ENCODE data around the gene RAD50. TPM values are rescaled to one million over a fixed set of nuclear protein-coding genes. Genes with fewer than 3 reads are reported as not detected.
"Not testable (repeated sequence)": the region's sequence is repeated elsewhere in the genome, so short reads cannot be mapped to it uniquely, and the experiment has no call there.

The RAD50 gene
- total and polyA plus RNA-seq, 7 donors = 6.8 to 35.9 (median 28.5) TPM

DNA sequence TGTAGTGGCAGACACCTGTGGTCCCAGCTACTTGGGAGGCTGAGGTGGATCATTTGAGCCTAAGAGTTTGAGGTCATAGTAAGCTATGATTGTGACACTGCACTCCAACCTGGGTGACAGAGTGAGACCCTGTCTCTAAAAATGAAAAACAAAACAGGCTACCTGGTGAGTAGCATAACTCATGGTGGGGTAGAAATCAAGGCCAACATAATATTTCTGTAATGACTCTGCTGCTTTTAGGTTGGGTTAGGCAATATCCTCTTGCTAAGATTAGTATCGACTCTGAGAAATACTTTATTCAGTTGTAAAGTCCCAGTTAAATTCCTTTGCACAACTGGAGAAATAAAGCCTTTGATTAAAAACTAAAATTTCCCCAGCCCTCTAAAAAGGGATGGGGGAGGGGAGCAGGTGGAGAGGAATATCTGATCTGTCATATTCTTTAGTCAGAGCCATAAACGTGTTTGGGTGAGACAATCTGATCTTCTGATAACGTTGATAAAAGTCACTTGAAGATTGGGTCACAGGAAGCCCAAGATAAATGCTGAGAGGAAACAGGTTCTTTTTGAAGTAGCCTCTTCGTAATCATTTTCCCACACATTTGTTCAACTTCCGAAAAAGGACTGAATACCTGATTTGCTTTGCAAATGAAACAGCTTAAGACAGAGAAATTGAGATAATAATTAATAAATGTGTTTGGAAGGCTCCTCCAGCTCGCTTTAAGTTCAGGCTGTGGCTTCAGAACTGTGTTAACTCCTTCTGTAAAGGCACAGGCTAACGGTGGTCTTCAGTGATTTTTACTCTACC is 132.0 kb downstream of the RAD50 start:
- Histone ChIP-seq H3K9me3 (no peaks in the 10 kb centered on the region), H3K27me3 (ENCODE audit: insufficient read depth in 3 of 3, low read length in 2 of 3) (no peaks in the 10 kb centered on the region), H3K4me3 (no peak overlapping the region), H3K4me1 (no peaks in the 10 kb centered on the region), H3K36me3 (ENCODE audit: insufficient read depth in 1 of 2, low read depth in 1 of 2) (no peaks in the 10 kb centered on the region), H3K27ac (no peak overlapping the region)
- DNase-seq = no peak
- TF ChIP-seq, protein P1, sequence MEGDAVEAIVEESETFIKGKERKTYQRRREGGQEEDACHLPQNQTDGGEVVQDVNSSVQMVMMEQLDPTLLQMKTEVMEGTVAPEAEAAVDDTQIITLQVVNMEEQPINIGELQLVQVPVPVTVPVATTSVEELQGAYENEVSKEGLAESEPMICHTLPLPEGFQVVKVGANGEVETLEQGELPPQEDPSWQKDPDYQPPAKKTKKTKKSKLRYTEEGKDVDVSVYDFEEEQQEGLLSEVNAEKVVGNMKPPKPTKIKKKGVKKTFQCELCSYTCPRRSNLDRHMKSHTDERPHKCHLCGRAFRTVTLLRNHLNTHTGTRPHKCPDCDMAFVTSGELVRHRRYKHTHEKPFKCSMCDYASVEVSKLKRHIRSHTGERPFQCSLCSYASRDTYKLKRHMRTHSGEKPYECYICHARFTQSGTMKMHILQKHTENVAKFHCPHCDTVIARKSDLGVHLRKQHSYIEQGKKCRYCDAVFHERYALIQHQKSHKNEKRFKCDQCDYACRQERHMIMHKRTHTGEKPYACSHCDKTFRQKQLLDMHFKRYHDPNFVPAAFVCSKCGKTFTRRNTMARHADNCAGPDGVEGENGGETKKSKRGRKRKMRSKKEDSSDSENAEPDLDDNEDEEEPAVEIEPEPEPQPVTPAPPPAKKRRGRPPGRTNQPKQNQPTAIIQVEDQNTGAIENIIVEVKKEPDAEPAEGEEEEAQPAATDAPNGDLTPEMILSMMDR (IDR thresholded peaks at IDR 0.05) = no peak
- WGBS, 3 donors = 63 to 71% (median 71%) methylated on average over 7 of the region's 7 CpGs
- ATAC-seq = no peak
- intact Hi-C loops (cut with DNase I) = no loop called here

GRCh38 chr5:132689513-132689912 is 132.7 kb downstream of the RAD50 start:
- 56 to 74% (median 70%) methylated on average over 7 of the region's 7 CpGs for WGBS, 3 donors
- ATAC-seq = no peak

DNA sequence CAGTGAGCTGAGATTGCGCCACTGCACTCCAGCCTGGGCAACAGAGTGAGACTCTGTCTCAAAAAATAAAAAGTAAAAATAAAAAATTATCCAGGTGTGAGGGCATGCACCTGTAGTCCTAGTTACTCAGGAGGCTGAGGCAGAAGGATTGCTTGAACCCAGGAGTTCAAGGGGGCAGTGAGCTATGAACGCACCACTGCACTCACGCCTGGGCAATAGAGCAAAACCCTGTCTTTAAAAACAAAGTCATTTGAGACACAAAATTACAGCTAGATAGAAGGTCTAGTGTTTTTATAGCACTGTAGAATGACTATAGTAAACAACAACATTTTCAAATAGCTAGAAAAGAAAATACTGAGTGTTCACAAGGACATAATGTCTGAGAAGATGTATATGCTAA is 133.4 kb downstream of the RAD50 start:
- WGBS, 3 donors = 90 to 97% (median 93%) methylated on average over 3 of the region's 3 CpGs
- ATAC-seq = no peak

More at GRCh38 chr5:132689513-132689912, 132.7 kb downstream of the RAD50 start:
- TF ChIP-seq, protein P1 (IDR thresholded peaks at IDR 0.05) = no peak
- H3K36me3 ChIP-seq (ENCODE audit: insufficient read depth in 1 of 2, low read depth in 1 of 2) = no peaks in the 10 kb centered on the region
- no peak for DNase-seq
- H3K27ac ChIP-seq = no peak overlapping the region
- H3K4me3 ChIP-seq = no peak overlapping the region
- H3K4me1 ChIP-seq = no peaks in the 10 kb centered on the region
- no peaks in the 10 kb centered on the region for H3K9me3 ChIP-seq
- intact Hi-C loops (cut with DNase I) = no loop called here
- H3K27me3 ChIP-seq (ENCODE audit: insufficient read depth in 3 of 3, low read length in 2 of 3) = no peaks in the 10 kb centered on the region

GRCh38 chr5:132691755-132692631 is 135.2 kb downstream of the RAD50 start:
- H3K4me3 ChIP-seq; intact Hi-C loops (cut with DNase I); H3K4me1 ChIP-seq; H3K27ac ChIP-seq; H3K9me3 ChIP-seq; DNase-seq; ATAC-seq; H3K36me3 ChIP-seq (ENCODE audit: insufficient read depth in 1 of 2, low read depth in 1 of 2); H3K27me3 ChIP-seq (ENCODE audit: insufficient read depth in 3 of 3, low read length in 2 of 3): not testable (repeated sequence)
- WGBS, 3 donors = 76 to 97% (median 78%) methylated on average over 5 of the region's 5 CpGs

More for the DNA sequence above, 133.4 kb downstream of the RAD50 start:
- TF ChIP-seq, protein P1 (IDR thresholded peaks at IDR 0.05) = no peak
- Histone ChIP-seq H3K4me3 (no peak overlapping the region), H3K9me3 (no peaks in the 10 kb centered on the region), H3K4me1 (no peaks in the 10 kb centered on the region), H3K27me3 (ENCODE audit: insufficient read depth in 3 of 3, low read length in 2 of 3) (no peaks in the 10 kb centered on the region), H3K36me3 (ENCODE audit: insufficient read depth in 1 of 2, low read depth in 1 of 2) (no peaks in the 10 kb centered on the region), H3K27ac (no peak overlapping the region)
- no peak for DNase-seq
- intact Hi-C loops (cut with DNase I) = no loop called here

DNA sequence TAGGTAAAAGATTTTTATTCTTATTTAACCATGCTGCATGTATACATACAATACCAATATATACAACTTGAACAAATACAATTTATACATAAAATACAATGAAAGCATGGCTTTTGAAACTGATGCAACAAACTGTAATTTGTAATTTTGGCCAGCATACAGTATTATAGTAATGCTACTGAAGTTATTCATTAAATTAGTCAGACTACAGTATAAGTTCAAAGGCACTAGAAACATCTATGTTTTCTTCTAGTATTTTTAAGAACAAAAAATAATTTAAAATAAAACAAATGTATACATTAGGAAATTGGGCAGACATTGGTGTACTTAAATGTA is 135.8 kb downstream of the RAD50 start:
- no peak for DNase-seq
- ATAC-seq = no peak
- H3K36me3 ChIP-seq (ENCODE audit: insufficient read depth in 1 of 2, low read depth in 1 of 2) = peaks cover 0 to 8% of the 10 kb centered on the region in 2 donors
- H3K27ac ChIP-seq = no peak overlapping the region
- H3K4me3 ChIP-seq = no peak overlapping the region
- no peaks in the 10 kb centered on the region for H3K27me3 ChIP-seq (ENCODE audit: insufficient read depth in 3 of 3, low read length in 2 of 3)
- TF ChIP-seq, protein P1 (IDR thresholded peaks at IDR 0.05) = no peak
- no peaks in the 10 kb centered on the region for H3K4me1 ChIP-seq
- intact Hi-C loops (cut with DNase I) = no loop called here
- H3K9me3 ChIP-seq = no peaks in the 10 kb centered on the region
